Stimulated activated CD8-positive, alpha-beta memory T cell treated with anti-CD3 and anti-CD28 coated beads, Interleukin-15, amount 100 ng/mL, for 1 hour (primary cell): ENCODE results near the gene CTSL.

Source experiments
- DNase-seq: peaks from one replicate; pipeline ENCODE4 v3.0.0-alpha.2; 2020; ENCODE audit warnings: low read depth

Gene CTSL

GRCh38 chr9:87725900-87726709, at the start of gene CTSL:
Gene CTSL (plus strand): TSS chr9:87726119. CDS start chr9:87727604, 1,485 bp downstream.
- DNase-seq = peak; percentile 18

- DNase-seq = no peak
Observed at GRCh38 chr9:87676976-87677775, 48.7 kb upstream of the CTSL start.

GRCh38 chr9:87677776-87678587, 47.9 kb upstream of the CTSL start:
- no peak for DNase-seq

DNA sequence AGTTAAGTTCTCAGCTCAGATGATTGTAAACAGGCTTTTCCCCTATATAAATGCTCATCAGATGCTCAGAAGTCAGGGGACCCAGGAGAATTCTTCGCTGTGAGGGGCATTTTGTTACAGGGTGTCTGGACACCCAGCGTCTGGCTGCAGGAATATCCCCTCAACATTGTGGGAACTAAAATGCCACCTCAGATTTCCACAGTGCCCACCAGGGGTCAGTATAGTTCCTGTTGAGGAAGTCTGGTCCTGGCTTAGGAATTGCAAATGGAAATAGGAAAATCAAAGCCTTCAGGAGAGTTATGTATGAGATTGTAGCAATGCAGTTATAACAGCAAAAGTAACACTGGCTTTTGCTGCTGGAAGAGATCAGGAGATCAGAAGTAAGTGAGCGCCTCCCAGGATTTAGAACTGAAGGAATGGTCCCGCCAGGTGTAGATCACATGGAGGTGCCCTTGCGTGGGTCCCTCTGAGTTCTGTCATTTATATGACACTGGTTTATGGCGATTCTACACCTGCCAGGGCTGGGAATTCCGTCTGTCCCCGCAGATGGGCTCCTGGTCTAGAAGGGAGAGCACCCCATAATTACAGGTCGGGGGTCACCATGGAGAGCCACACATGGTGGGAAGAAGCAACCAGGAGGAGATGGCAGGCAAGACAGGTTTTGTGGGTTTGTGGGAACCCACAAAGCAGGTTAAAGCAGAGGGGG, 47.1 kb upstream of the CTSL start:
- DNase-seq = no peak

DNA sequence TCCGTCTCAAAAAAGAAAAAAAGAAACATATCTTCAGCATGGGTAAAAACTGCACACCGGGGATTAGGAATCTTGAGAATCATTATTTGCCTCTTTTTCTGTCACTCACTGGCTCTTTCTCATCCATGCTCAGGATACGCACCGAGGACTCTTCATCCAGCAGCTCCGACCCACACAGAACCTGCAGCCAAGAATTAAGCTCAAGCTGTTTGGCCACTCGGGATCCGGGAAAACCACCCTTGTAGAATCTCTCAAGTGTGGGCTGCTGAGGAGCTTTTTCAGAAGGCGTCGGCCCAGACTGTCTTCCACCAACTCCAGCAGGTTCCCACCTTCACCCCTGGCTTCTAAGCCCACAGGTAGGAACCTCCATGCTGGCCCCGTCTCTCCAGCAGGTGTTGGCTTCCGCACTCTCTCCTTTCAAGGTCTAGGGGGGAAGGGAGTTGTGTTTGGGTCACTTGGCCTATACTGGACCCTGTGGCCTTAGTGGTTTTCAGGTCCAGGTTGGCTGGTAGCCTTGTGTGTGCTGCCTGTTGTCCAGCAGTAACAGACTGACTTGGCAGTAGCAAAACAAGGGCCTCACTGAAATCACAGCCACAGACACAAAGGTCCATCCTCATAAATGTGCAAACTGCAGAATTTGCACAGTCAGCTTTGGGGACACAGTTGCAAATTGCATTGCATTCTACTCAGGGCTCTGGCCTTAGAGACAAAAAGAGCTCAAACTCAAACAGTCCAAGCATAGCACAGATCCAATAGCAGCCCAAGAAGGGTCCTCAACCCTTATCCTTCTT, 44.5 kb upstream of the CTSL start:
- no peak for DNase-seq

DNA sequence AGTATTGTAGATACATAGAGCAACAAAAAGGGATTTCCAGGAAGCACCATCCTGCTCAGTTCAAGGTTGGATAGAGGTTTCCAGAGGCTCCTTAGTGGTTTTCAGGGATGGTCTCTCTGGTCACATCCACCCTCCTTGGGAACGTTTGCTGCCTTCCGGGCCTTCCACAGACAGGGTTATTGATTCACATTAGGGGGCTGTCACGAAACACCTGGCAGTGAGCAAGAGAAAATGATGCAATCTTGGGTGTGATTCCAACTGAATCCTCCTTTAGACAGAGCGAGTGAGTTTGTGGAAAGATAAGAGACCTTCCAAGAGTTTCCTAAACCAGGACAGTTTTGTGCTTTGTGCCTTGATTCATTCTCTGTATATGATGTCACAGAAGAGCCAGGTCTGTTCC, 43.8 kb upstream of the CTSL start:
- DNase-seq = no peak

DNA sequence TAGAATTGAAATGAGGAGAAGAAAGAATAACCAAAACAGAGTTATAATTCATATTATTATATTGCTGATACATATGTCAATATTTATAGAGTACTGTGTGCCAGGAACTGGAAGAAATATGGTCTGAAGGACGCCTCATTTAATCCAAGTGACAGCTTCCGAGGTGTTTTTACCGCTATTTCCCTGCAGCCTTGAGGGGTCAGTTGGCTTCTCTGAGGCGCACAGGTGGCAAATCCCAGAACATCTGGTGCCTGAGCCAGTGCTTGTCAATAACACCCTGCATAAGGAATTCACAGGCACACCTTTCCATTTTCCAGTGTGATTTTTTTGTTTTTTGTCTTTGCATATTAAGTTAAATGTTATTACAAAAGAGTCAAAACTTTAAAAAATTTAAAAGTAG, 43.3 kb upstream of the CTSL start:
- no peak for DNase-seq

- no peak for DNase-seq
Observed at GRCh38 chr9:87683751-87684626, 41.9 kb upstream of the CTSL start.

DNA sequence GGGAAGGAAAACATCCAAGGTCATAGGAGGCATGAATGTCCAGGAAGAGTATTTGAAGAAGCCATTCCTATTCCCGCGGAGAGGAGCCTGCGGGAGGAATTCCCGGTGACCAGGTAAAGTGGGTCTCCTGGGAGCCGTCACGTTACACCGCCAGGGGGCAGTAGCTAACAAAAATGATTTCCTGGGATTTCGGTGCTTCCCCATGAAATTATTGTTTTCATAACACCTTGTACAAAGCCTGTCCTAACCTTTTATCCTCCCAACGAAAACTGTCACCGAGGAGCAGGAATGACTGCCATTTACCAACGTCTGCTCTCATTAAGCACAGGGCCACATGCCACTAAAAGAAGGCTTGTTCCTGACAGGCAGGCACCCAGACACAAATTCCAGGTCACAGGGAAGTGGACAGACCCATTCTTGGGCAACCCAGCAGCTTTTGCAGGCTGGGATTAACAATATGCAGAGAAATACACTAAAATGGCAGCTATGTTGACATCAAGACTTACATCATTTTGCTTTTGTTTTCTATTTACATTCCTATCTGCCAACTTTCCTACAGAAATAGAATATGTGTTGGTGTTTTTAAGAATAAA, 41.2 kb upstream of the CTSL start:
- no peak for DNase-seq

- no peak for DNase-seq
Observed at GRCh38 chr9:87685441-87685840, 40.5 kb upstream of the CTSL start.

- no peak for DNase-seq
Observed at GRCh38 chr9:87685871-87686519, 39.9 kb upstream of the CTSL start.

- DNase-seq = no peak
Observed at GRCh38 chr9:87686520-87687090, 39.3 kb upstream of the CTSL start.

GRCh38 chr9:87687207-87687606, 38.7 kb upstream of the CTSL start:
- no peak for DNase-seq

GRCh38 chr9:87694236-87694755, 31.6 kb upstream of the CTSL start:
- DNase-seq = no peak

GRCh38 chr9:87695523-87695922, 30.4 kb upstream of the CTSL start:
- DNase-seq = no peak

DNA sequence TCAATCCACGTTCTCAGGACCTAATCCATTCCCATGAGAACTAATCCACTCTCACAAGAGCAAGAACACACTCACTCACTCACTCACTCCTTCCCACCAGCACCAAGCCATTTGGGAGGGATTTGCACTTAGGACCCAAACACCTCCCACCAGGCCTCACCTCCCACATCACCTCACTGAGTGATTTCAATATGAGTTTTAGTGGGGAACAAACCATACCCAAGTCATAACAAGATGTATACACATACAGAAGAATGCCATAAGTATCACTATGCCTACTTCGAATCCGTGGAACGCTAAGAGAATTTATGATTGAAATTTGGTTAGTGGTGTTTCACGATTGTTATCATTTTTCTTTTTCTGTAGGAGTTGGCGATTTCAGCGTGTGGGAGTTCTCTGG, 29.3 kb upstream of the CTSL start:
- DNase-seq = no peak

- no peak for DNase-seq
Observed at GRCh38 chr9:87698069-87698809, 27.7 kb upstream of the CTSL start.

DNA sequence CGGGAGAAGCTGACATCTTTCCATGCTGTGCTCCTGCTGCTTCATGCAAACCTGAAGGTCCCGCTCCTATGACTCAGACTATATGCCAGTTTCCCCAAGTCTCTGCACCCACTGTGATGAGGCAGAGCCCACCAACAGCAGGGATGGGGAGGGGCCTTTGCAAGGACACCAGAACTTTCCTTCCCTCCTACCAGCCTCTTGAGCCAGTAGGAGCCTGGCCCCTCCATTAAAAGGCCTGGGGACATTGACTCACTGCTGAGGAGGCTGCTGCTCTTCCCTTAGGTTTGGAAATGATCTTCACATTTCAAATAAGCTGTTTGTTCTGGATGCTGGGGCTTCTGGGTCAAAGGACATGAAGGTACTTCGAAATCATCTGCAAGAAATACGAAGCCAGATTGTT, 26.1 kb upstream of the CTSL start:
- DNase-seq = no peak
